NOMO-1 treated with dmso at 0.1 percent for 144 hours (cell line): Measurements from ENCODE around the gene LZTS3.
A peak's percentile ranks its signal among the peaks of the same experiment; 100 is the strongest.
"Not testable (repeated sequence)": the region's sequence is repeated elsewhere in the genome, so short reads cannot be mapped to it uniquely, and the experiment has no call there.

Experiments used
- DNase-seq: peaks from one replicate; lab custom pipeline; 2025; ENCODE audit not compliant: unreplicated experiment; lab: John Stamatoyannopoulos, UW

LZTS3 gene

DNA sequence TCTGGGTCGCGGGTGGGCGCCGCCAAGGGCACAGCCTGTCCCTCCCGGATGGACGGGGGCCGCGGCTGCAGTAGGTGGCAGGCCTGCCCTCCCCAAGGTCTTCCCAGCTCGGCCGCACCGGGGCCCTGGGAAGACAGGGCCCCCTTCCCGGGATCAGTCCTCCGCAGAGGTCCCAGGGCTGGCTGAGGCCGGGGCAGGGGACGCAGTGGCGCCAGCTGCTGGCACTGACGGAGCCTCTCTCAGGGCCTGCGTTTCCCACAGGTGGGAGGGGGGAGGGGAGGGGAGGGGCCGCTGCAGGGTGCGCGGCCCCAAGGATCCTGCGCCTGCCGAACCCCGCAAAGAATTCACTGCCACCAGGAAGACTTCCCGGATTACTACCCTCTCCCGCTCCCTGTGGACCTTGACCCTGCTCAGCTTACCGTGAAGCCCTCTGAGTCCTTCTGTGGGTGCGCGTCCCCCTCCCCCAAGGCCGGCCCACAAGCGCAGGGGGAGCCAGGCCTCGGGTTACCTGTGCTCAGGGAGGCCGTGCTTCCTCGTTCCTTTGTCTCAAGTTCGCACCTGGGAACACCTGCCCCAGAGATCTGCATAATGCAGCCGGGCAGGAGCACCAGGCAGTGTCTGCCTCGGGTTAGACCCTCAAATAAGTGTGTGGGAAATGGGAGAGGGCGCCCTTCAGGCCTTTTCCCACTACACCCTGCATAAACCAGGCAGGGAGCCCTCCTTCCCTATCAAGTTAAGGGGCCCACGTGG, 5.1 kb downstream of the LZTS3 start:
- no peak for DNase-seq

DNA sequence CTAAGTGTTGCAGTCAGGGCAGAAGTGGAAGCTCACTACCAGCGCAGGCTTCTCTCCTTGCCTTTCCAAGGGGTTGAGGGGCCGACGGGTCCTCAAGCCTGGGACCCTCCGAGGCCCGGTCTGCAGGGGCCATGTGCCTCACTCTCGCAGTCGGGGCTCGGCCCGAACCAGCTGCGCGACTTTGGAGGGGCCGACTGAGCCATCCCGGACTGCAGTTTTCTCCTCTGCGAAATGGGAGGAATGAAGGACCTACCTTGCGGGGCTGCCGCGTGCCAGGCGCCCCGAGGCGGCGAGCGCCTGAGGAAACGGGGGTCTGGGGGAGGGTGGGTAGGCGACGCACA, 5.6 kb downstream of the LZTS3 start:
- DNase-seq, result no peak

DNA sequence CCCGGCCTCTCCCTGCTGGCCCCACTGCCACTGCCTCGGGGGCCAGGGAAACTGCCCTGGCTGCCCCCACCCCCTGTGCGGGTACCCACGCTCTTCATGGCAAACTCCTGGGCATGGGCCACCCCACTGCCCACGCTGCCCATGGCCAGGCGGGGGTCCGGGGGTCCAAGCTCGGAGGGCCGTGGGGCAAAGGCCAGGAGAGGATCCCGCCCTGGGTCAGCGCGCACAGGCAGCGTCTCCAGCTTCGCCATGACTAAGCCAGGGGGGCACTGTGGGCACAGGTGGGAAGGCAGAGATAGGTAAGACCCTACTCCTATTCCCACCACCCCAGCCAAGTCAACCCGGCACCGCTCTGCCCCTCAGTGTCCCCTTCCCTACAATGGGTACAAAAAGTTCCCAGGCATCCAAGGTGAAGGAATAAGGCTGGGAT, 6.4 kb downstream of the LZTS3 start:
- no peak for DNase-seq

DNA sequence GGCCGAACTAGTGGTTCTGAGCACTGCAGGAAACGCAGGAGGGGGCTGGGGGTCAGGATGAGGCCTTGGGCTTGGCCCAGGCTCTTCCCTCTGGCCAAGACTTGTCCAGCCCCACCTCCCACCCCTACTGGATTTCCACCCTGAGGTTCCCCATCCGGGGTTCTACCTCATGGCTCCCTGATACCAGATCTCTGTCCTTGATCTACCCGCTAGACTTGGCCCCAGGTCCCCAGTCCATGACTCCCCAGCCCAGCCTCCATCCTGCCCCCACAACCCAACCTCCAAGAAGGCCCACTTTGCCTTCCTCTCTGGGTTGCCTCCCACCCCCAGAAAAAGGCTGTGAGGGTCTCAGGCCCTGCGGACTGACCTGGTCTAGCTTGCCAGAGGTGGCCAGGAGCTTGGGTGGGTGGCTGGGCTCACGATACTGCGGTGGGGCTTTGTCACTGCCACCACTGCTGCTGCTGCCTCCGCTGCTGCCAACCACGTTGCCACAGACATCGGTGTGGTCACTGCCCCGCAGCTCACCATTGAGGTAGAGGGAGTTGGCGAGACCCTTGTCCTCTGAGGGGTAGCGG, 6.9 kb downstream of the LZTS3 start:
- DNase-seq, result no peak

DNA sequence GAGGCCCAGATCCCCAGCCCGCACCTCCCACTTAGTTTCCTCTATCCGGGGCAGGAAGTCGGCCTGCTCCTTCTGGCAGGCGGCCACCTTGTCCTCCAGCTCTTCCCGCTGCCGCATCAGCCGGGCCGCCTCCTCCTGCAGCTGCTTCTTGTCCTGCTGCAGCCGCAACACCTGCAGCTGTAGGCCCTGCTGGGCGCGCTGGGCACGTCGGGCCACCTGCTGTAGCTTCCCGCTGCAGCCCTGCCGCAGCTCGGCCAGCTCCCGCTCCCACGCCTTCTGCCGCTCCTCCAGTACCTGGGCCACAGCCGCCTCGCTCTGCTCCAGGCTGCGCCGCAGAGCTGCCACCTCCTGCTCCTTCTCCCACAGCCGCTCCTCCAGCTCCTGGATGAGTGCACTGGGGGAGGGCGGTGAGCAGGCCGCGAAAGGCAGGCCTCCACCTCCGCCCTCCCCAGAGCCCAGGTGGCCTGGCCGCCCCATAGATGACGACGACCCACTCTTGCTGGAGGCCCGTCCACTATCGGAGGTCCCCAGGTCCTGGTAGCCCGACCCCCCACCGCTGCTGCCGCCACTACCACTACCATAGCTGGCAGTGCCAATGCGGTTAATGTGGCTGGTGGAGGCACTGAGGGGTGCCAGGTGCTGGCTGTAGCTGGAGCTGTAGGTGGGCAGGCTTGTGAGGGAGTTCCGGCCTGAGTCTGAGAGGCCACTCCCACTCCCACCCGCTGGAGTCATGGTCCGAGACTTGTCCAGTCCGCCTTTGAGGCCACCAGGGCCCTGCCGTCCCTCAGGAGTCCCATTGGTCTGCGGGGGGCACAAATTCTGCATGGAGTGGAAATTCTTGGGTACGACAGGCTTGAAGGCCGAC, 7.6 kb downstream of the LZTS3 start:
- DNase-seq, result no peak

DNA sequence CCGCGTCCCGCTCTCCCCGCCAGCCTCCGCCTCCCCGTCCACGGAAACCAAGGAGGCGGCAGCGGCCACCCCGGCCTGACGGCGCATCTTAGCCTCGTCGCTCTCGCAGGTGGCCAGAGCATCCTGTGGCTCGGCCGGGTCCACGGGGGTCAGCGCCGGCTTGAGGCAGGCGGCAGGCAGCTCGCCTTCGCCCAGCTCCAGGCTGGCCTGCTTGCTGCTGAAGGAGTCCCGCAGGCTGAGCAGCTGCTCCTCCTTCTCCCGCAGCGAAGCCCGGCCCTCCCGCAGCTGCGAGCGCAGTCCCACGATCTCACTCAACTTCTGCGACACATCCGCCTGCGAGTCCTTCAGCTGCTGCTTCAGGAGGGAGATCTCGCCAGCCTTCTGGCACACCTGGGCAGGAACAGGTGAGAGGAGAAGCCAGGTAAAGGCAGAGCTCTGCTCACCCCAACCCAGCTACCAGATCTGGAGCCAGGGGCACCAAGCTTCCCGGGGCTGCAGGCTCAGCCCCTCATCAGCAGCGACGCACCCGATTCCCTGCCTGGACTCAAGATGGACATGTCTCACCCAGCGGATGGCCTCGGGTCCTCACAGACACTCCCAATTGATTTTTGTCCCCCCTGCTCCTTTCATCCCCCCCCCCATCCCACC, 8.5 kb downstream of the LZTS3 start:
- no peak for DNase-seq

DNA sequence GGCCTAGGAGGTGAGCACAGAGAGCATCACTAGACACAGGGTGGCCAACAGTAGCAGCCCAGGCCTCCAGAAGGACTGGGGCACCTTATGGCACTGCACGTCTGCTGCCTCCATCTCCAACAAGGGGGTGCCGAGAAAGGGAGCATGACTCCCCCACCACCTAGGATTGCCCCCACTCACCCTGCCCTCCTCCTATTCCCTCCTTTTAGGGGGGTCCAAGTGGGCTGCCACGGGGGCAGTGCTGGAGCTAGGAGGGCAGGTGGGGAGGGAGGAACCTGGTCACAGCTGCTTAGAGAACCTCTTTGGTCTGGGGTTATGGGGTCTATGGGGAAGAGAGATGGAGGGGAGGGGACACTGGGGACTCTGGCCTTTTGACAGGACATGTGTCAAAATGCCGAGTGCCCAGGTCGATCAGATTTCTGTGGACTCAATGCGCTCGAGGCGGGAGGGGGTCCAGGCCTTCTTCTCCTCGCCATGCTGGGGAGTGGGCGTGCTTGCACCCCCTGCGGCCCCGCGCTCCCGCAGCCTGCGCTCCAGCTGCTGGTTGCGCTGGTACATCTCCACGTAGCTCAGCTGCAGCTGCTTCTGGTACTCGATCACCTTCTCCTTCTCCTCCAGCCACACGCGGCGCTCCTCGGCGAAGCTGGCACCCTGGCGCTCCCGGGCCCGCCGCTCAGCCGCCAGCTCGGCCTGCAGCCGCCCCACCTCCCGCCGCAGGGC, 9.1 kb downstream of the LZTS3 start:
- no peak for DNase-seq

DNA sequence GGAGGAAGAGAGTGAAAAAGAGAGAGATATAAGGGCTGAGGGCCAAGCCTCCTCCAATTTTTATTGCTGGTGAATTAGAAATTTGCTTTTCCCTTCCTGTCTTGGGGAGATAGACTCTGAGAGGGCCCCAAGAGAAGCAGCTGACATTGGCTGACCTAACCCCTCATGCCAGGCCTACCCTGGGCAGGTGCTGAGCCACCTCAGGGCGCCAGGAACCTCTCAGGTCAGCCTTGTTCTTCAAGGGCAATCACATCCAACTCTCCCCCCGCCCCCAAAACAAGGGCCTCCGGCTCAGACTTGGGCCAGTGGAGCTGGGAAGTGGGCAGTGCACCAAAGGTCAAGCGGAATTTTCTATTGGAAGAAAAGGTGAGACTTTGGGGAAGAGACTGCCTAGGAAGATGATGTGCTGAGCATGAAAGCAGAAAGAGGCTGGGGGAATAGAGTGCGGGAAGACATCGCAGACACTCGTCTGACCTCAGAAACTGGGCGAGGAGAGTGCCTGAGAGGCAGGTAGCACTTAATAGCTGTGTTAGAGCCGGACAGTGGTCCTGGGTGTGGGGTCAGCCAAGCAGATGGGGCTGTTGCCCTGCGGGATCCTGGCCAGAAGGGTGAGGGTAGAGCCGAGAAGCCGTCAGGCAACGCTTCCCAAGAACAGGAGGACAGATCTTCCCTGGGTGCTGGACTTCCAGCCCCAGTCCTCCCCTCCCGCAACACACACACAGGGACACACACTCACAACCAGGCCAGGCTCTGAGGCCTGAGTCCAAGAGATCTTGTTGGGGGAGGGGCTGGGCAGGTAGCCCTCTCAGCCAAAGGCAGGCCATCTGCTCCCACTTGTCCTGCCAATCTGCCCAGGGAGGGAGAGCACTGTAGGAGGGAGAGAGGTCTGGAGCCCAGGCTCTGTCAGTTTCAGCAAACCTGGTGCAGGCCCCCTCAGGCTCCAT, 10.0 kb downstream of the LZTS3 start:
- no peak for DNase-seq

DNA sequence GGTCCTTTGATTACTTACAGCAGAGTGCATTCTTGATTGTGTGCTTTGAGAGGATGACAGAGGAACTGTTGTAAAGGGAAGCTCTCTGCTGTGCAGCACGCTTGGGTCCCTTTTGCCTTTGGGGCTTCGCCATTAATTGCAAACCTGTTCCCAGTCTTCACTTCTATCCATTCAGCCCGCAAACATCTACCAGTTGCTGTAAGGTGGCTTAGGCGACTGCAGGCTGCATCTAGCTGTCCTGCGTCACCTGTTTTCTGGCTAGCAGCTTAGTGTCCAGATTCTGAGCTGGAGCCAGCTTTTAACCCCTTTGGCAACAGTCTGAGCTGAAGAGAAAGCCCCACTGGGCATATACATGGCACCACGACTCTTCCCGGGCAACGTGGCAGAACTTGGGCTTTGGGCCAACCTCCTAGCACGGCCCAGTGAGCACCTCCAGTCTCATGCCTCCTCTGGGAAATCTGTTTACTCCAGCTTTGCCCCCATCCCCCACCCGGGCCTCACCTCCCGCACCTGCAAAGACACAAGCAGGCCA, 11.2 kb downstream of the LZTS3 start:
- no peak for DNase-seq

DNA sequence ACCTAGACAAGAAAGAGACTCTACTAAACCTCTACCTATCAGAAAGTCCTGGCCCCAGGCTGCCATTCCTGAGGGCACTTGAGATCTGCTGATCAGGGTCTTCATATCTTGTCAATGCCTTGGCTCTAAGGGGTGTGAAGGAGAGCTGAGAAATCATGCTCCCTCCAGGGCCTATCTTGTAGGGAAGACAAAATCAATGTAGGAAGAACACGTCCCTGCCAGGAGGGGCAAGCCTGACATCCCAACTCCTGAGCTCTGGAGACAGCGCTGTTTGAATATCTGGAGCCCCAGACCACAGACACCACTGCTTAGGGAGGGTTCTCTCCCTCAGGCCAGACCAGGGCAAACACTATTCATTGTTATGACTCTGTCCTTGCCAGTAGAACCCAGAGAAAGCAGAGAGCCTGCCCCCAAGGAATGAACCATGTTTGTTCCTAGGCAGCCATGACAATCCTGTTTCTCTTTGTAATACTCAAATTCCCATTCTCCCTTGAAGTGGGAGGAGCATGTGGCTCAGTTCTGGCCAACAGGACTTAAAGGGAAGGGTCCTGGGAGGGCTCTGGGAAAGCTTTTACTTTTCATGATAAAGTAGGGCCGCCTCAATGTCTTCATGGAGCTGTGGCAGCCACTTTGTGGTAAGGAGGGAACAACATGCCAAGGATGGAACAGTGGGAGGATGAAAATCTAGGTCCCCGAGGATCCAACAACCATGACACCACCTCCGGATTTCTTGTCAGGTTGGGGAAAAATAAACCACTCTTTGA, 11.9 kb downstream of the LZTS3 start:
- DNase-seq, result no peak

DNA sequence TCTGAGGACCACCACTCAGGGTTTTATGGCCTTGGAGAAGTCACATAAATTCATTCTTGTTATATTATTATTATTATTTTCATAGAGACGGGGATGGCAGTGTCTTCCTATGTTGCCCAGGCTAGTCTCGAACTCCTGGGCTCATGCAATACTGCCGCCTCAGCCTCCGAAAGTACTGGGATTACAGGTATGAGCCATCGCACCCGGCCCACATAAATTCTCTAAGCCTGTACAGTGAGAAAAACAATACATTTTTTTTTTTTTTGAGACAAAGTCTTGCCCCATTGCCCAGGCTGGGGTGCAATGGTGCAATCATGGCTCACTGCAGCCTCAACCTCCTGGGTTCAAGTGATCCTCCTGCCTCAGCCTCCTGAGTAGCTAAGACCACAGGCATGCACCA, 12.9 kb downstream of the LZTS3 start:
- no peak for DNase-seq

DNA sequence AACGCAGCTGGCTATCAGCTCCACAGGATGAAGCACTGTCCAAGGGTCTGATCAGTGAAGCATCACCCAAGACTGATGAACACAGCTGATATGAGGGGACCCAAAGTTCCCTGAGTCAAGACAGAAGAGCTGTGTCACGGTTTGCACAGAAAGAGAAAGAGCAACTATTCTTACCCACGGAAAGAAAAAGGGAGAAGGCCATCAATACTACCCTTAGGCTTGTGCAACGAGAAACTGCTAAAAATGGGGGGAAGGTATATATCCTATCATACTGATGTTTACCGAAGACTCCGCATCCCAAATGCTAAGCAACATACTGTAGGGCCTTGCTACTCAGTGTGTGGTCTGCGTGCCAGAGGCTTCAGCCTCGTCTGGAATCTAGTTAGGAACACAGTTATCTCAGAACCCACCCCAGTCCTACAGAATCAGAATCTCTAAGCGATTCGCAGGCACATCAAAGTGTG, 14.3 kb downstream of the LZTS3 start:
- no peak for DNase-seq

DNA sequence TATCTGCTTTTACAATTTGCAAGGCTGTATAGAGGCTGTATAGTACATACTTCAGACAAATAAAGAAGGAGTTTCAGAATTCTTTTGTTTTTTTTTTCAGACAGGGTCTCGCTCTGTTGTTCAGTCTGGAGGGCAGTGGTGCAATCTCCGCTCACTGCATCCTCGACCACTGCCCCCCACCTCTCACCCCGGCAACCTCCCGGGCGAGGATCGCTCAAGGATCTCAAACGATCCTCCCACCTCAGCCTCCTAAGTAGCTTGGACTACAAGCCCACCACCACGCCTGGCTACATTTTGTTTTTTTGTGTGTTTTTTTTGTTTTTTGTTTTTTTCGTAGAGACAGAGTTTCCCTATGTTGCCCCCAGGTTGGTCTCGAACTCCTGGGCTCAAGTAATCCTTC, 15.5 kb downstream of the LZTS3 start:
- DNase-seq, result no peak

DNA sequence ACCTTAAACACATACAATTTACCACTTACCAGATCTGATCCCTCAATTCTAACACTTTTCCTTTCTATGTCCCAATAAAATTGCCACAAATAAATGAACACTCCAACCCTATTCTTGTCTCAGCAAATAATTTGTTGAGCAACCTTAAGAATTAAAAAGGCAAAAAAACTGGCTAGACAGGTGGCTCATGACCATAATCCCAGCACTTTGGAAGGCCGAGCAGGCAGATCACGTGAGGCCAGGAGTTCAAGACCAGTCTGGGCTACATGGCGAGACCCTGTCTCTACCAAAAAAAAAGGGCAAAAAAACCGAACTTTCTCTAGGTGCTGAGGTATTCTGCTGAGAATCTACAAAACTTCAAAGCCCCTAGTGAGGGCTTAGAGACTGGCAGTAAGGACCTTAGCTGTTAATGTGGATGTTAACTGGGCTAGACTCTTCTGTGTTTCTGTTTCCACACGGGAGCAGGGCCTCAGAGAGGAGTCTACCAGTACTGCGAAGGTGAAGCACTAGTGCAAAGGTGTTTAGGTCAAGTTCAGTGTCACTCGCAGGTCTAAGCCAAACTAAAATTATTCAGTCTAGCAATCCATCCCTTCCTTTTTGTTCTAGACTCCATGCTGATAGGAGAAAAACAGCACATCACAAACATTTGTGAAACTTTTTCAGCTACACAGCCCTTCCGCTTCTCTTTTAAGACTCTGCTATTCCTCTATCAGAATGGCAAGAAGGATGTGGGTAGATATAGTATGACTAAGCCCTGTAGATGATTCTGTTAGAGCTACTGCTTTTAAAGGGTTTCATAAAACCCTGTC, 16.3 kb downstream of the LZTS3 start:
- peak; percentile 24 for DNase-seq

DNA sequence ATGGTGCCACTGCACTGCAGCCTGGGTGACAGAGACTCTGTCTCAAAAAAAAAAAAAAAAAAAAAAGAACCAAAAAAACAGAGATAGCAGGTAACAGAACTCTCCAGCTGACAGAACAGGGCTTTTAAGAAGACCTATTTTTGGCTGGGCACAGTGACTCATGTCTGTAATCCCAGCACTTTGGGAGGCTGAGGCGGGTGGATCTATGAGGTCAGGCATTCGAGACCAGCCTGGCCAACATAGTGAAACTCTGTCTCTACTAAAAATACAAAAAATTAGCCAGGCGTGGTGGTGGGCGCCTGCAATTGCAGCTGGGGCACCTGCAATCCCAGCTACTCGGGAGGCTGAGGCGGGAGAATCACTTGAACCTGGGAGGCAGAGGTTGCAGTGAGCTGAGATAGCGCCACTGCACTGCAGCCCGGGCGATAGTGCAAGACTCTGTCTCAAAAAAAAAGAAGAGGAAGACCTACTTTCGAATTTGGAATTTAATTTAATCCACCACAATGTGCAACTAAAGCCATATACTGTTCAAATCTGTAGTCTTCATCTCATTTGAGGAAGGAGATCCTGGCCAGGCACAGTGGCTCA, 21.2 kb downstream of the LZTS3 start:
- not testable (repeated sequence) for DNase-seq

DNA sequence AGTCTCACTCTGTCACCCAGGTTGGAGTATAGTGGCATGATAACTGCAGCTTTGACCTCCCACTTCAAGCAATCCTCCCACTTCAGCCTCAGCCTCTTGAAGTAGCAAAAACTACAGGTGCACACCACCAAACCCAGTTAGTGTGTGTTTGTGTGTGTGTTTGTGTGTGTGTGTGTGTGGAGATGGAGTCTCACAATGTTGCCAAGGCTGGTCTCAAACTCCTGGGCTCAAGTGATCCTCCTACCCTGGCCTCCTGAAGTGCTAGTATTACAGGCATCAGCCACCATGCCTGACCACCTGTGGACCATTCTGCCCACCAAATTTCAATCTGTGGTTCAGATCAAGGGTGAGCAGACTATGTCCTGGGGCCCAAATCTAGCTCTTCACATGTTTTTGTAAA, 22.4 kb downstream of the LZTS3 start:
- DNase-seq, result no peak

DNA sequence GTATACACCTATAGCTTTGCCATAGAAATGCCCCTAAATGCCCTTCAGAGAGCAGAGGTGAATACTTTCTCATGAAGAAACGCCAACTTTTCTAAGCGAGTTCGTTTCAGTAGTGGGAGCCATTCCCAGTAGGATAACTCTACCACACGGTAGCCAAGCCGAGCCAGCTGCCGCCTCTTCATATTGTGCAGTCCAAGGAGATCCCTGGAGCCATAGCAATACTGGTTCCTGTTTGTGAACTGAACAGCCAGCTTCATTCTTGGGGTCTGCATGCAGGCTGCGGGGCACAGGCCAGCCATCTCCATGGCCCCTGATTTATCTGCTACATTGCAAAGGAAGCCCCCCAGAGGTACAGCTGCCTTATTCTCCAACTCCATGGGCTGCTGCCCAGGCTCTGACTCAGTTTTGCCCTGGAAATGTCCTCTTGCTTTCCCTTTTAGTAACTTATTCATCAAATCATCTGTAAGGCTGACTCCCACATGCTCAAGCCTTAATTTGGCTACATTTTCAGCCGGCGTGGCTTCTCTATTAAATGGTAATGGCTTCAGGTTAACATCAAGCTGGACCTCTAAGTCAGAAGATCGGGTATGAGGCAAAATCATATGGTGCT, 26.5 kb downstream of the LZTS3 start:
- no peak for DNase-seq
